Lower lobe of right lung (tissue), 2 donors: ENCODE results near the gene R3HDM2. TPM values are rescaled to one million over a fixed set of nuclear protein-coding genes. Genes with fewer than 3 reads are reported as not detected.

Source experiments
- ATAC-seq, 2 donors: fragments of 200-7000 bp; cut with Tn5 transposase; one replicate each; pipeline ENCODE4 v1.9.1; 2020 to 2022; ENCODE audit warnings: mild to moderate bottlenecking in 2 of 2, moderate library complexity in 2 of 2
- DNase-seq: peaks from one replicate; pipeline ENCODE4 v3.0.0-alpha.2; 2020
- H3K27ac ChIP-seq: fragments of 200-600 bp; one replicate; pipeline ENCODE4 v1.8.0; 2022
- H3K27me3 ChIP-seq: fragments of 200-600 bp; one replicate; pipeline ENCODE4 v1.8.0; 2022; ENCODE audit warnings: low read depth
- H3K36me3 ChIP-seq: fragments of 200-600 bp; one replicate; pipeline ENCODE4 v1.8.0; 2022; ENCODE audit warnings: mild to moderate bottlenecking
- H3K4me1 ChIP-seq: fragments of 200-600 bp; one replicate; pipeline ENCODE4 v1.8.0; 2022
- H3K4me3 ChIP-seq: fragments of 200-600 bp; one replicate; pipeline ENCODE4 v1.8.0; 2022; ENCODE audit warnings: mild to moderate bottlenecking
- H3K9me3 ChIP-seq: fragments of 200-600 bp; one replicate; pipeline ENCODE4 v1.8.0; 2022
- intact Hi-C: fragments of 100-400 bp; cut with DNase I; formaldehyde crosslinking; loops from one replicate; pipeline ENCODE4 v1.11.0; 2022
- total RNA-seq: library from RNA; stranded (reverse); fragmentation: NEBNext Ultra II Directional; extraction: Animal tissue kit (Norgen Biotek cat#: 25700); gene quantifications from one replicate; pipeline ENCODE4 v1.2.1, GENCODE V29; 2021
- TF ChIP-seq, protein P1 (sequence below): fragments of 200-600 bp; IDR thresholded peaks from one replicate; pipeline ENCODE4 v1.8.0; 2022; ENCODE audit warnings: antibody characterized with exemption, mild to moderate bottlenecking
- donor health status: DM: no; HTN: yes; CAD: no; lungs with severe emphysema.

Gene R3HDM2
- total RNA-seq, 1 donor from 2014 or later: 79.3 TPM

- TF ChIP-seq, protein P1, sequence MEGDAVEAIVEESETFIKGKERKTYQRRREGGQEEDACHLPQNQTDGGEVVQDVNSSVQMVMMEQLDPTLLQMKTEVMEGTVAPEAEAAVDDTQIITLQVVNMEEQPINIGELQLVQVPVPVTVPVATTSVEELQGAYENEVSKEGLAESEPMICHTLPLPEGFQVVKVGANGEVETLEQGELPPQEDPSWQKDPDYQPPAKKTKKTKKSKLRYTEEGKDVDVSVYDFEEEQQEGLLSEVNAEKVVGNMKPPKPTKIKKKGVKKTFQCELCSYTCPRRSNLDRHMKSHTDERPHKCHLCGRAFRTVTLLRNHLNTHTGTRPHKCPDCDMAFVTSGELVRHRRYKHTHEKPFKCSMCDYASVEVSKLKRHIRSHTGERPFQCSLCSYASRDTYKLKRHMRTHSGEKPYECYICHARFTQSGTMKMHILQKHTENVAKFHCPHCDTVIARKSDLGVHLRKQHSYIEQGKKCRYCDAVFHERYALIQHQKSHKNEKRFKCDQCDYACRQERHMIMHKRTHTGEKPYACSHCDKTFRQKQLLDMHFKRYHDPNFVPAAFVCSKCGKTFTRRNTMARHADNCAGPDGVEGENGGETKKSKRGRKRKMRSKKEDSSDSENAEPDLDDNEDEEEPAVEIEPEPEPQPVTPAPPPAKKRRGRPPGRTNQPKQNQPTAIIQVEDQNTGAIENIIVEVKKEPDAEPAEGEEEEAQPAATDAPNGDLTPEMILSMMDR: no peak
- no peak overlapping the region for H3K4me3 ChIP-seq
- no peaks in the 10 kb centered on the region for H3K36me3 ChIP-seq
- intact Hi-C loops: no loop called here
- H3K27ac ChIP-seq: no peak overlapping the region
- H3K4me1 ChIP-seq: no peaks in the 10 kb centered on the region
- H3K9me3 ChIP-seq: no peaks in the 10 kb centered on the region
- DNase-seq: no peak
- no peaks in the 10 kb centered on the region for H3K27me3 ChIP-seq
- ATAC-seq: no peak
These were observed 98.1 kb downstream of the R3HDM2 start for GRCh38 chr12:57332646-57333312.

GRCh38 chr12:57330992-57331391, 99.9 kb downstream of the R3HDM2 start:
- H3K4me1 ChIP-seq: no peaks in the 10 kb centered on the region
- peaks cover 5% of the 10 kb centered on the region for H3K36me3 ChIP-seq
- H3K27ac ChIP-seq: no peak overlapping the region
- H3K27me3 ChIP-seq: no peaks in the 10 kb centered on the region
- intact Hi-C loops: no loop called here
- H3K4me3 ChIP-seq: no peak overlapping the region
- TF ChIP-seq, protein P1: no peak
- ATAC-seq: no peak
- no peaks in the 10 kb centered on the region for H3K9me3 ChIP-seq
- DNase-seq: no peak

DNA sequence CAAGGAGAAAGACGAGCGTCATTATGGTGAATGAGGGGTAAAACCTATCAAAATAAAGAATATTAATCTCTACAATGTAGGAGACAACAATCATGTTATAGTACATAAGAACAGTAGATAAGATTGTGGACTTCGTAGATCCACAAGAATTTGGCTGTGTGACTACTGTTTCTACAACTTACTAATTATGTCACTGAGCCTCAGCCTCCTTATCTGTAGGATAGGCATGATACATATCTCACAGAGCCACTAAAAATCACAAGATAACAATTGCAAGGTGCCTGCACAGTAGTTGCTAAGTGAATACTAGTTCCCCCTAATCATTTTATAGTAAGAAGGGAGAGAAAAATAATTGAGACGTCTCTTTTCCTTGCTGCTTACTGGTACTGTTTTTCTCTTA, 101.6 kb downstream of the R3HDM2 start:
- Histone ChIP-seq H3K4me1 (no peaks in the 10 kb centered on the region), H3K36me3 (peaks cover 5% of the 10 kb centered on the region), H3K9me3 (no peaks in the 10 kb centered on the region), H3K4me3 (no peak overlapping the region), H3K27me3 (no peaks in the 10 kb centered on the region), H3K27ac (no peak overlapping the region)
- TF ChIP-seq, protein P1: no peak
- DNase-seq (no peak), ATAC-seq (no peak)
- intact Hi-C loops: no loop called here

- H3K9me3 ChIP-seq: no peaks in the 10 kb centered on the region
- H3K27me3 ChIP-seq: no peaks in the 10 kb centered on the region
- ATAC-seq: no peak
- TF ChIP-seq, protein P1: no peak
- intact Hi-C loops: no loop called here
- DNase-seq: no peak
- peaks cover 5% of the 10 kb centered on the region for H3K36me3 ChIP-seq
- H3K4me3 ChIP-seq: no peak overlapping the region
- H3K27ac ChIP-seq: no peak overlapping the region
- no peaks in the 10 kb centered on the region for H3K4me1 ChIP-seq
These were observed 105.4 kb downstream of the R3HDM2 start for GRCh38 chr12:57325395-57325794.

- Histone ChIP-seq H3K9me3 (no peaks in the 10 kb centered on the region), H3K27me3 (no peaks in the 10 kb centered on the region), H3K4me1 (no peaks in the 10 kb centered on the region), H3K27ac (no peak overlapping the region), H3K36me3 (peaks cover 5% of the 10 kb centered on the region), H3K4me3 (no peak overlapping the region)
- TF ChIP-seq, protein P1: no peak
- ATAC-seq (no peak), DNase-seq (no peak)
- intact Hi-C loops: no loop called here
These were observed 107.4 kb downstream of the R3HDM2 start for GRCh38 chr12:57323416-57323815.
